ENCODE measurements around the gene NKD1.
"Not testable (repeated sequence)": the region's sequence is repeated elsewhere in the genome, so short reads cannot be mapped to it uniquely, and the experiment has no call there.

Gene NKD1

GRCh38 chr16:50520451-50521245, 27.5 kb upstream of the NKD1 start:
- DNase-seq, result no peak

- DNase-seq, result no peak
These were observed 26.8 kb upstream of the NKD1 start for GRCh38 chr16:50521246-50521900.

GRCh38 chr16:50522324-50522723, 25.9 kb upstream of the NKD1 start:
- DNase-seq, result no peak

GRCh38 chr16:50523710-50524109, 24.5 kb upstream of the NKD1 start:
- no peak for DNase-seq

GRCh38 chr16:50525262-50525661, 22.9 kb upstream of the NKD1 start:
- DNase-seq, result no peak

- DNase-seq, result no peak
These were observed 22.5 kb upstream of the NKD1 start for GRCh38 chr16:50525716-50526115.

GRCh38 chr16:50526249-50526648, 21.9 kb upstream of the NKD1 start:
- no peak for DNase-seq

GRCh38 chr16:50526796-50527195, 21.4 kb upstream of the NKD1 start:
- no peak for DNase-seq

GRCh38 chr16:50528820-50529219, 19.4 kb upstream of the NKD1 start:
- no peak for DNase-seq

- DNase-seq, result no peak
These were observed 18.9 kb upstream of the NKD1 start for GRCh38 chr16:50529334-50529733.

- DNase-seq, result no peak
These were observed 17.6 kb upstream of the NKD1 start for GRCh38 chr16:50530277-50531236.

GRCh38 chr16:50531359-50531758, 16.8 kb upstream of the NKD1 start:
- no peak for DNase-seq

GRCh38 chr16:50531901-50532300, 16.3 kb upstream of the NKD1 start:
- no peak for DNase-seq

- no peak for DNase-seq
These were observed 15.6 kb upstream of the NKD1 start for GRCh38 chr16:50532576-50532975.

- no peak for DNase-seq
These were observed 14.9 kb upstream of the NKD1 start for GRCh38 chr16:50533317-50533716.

- DNase-seq, result no peak
These were observed 14.1 kb upstream of the NKD1 start for GRCh38 chr16:50534091-50534490.

- DNase-seq, result no peak
These were observed 13.6 kb upstream of the NKD1 start for GRCh38 chr16:50534556-50534955.

GRCh38 chr16:50534958-50535357, 13.2 kb upstream of the NKD1 start:
- DNase-seq, result no peak

- no peak for DNase-seq
These were observed 12.5 kb upstream of the NKD1 start for GRCh38 chr16:50535506-50536257.

GRCh38 chr16:50536258-50536645, 11.9 kb upstream of the NKD1 start:
- DNase-seq, result not testable (repeated sequence)

GRCh38 chr16:50537533-50538290, 10.5 kb upstream of the NKD1 start:
- no peak for DNase-seq
